Nephron (organoid): Measurements from ENCODE around the gene PRPF39.

Experiments
- H3K27ac Mint-ChIP-seq, 3 experiments: 2 replicates each; pipeline ENCODE4 v1.8.0; 2020; ENCODE audit warnings: mixed read lengths in 3 of 3, mild to moderate bottlenecking in 2 of 3, moderate library complexity in 1 of 3
- H3K27me3 Mint-ChIP-seq: 2 replicates; pipeline ENCODE4 v1.8.0; 2021; ENCODE audit warnings: low read depth, mild to moderate bottlenecking, moderate library complexity, mixed read lengths
- H3K36me3 Mint-ChIP-seq: 2 replicates; pipeline ENCODE4 v1.8.0; 2020; ENCODE audit warnings: low read depth, mixed read lengths
- H3K4me1 Mint-ChIP-seq: 2 replicates; pipeline ENCODE4 v1.8.0; 2020; ENCODE audit warnings: mixed read lengths
- H3K4me3 Mint-ChIP-seq, 3 experiments: 2 replicates each; pipeline ENCODE4 v1.8.0; 2020; ENCODE audit warnings: mild to moderate bottlenecking in 3 of 3, mixed read lengths in 3 of 3, moderate library complexity in 2 of 3
- H3K9me3 Mint-ChIP-seq: 2 replicates; pipeline ENCODE4 v1.8.0; 2020; ENCODE audit warnings: mixed read lengths
- TF ChIP-seq, protein P1 (sequence below), 3 experiments: fragments of 200-600 bp; sonication (generic); IDR thresholded peaks; one replicate each; pipeline ENCODE4 v1.5.0; 2021; ENCODE audit warnings: antibody characterized with exemption in 3 of 3; ENCODE audit not compliant: unreplicated experiment in 3 of 3

PRPF39 gene

DNA sequence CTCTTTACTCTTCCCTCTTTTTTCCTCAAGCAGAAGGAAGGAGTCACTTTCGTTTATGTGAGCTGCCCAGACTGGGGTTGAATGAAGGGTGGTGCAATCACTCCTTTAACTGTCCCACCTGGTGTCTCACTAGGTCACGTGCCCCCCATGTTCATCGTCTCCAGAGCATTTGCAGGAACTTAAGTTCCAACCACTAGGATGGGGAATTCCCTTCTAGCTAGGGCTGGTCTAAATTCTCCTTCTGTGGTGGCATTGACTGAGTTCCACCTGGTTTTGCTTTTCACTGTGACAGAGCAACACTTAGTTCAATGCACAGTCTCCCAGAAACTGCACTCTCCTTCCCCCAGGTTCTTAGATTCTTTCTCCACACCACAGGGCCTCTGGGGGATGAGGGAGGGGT lies 61.3 kb downstream of the PRPF39 start:
- no peaks in the 10 kb centered on the region for H3K9me3 Mint-ChIP-seq
- H3K4me3 Mint-ChIP-seq, result no peak overlapping the region
- H3K27ac Mint-ChIP-seq, result no peak overlapping the region
- TF ChIP-seq, protein P1, sequence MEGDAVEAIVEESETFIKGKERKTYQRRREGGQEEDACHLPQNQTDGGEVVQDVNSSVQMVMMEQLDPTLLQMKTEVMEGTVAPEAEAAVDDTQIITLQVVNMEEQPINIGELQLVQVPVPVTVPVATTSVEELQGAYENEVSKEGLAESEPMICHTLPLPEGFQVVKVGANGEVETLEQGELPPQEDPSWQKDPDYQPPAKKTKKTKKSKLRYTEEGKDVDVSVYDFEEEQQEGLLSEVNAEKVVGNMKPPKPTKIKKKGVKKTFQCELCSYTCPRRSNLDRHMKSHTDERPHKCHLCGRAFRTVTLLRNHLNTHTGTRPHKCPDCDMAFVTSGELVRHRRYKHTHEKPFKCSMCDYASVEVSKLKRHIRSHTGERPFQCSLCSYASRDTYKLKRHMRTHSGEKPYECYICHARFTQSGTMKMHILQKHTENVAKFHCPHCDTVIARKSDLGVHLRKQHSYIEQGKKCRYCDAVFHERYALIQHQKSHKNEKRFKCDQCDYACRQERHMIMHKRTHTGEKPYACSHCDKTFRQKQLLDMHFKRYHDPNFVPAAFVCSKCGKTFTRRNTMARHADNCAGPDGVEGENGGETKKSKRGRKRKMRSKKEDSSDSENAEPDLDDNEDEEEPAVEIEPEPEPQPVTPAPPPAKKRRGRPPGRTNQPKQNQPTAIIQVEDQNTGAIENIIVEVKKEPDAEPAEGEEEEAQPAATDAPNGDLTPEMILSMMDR (IDR thresholded peaks at IDR 0.05; ENCODE audit: unreplicated experiment in 3 of 3), result no peak
- H3K27me3 Mint-ChIP-seq, result no peaks in the 10 kb centered on the region
- peaks cover 8% of the 10 kb centered on the region for H3K36me3 Mint-ChIP-seq
- no peaks in the 10 kb centered on the region for H3K4me1 Mint-ChIP-seq

DNA sequence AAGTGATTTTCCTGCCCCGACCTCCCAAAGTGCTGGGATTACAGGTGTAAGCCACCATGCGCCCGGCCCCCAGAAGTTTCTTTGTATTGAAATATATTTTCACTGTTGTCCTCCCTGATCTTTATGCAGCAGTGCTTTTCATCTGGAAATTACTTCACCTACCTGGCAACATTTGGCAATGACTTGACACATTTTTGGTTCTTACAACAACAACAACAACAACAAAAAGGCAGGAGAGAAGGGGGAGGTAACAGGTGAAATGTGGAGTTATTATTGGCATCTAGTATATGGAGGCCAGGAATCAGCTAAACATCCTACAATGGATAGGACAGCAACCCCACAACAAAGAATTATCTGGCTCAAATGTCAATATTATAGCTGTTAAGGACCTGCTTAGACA lies 65.7 kb downstream of the PRPF39 start:
- H3K4me1 Mint-ChIP-seq, result no peaks in the 10 kb centered on the region
- H3K27ac Mint-ChIP-seq, result no peak overlapping the region
- no peaks in the 10 kb centered on the region for H3K27me3 Mint-ChIP-seq

DNA sequence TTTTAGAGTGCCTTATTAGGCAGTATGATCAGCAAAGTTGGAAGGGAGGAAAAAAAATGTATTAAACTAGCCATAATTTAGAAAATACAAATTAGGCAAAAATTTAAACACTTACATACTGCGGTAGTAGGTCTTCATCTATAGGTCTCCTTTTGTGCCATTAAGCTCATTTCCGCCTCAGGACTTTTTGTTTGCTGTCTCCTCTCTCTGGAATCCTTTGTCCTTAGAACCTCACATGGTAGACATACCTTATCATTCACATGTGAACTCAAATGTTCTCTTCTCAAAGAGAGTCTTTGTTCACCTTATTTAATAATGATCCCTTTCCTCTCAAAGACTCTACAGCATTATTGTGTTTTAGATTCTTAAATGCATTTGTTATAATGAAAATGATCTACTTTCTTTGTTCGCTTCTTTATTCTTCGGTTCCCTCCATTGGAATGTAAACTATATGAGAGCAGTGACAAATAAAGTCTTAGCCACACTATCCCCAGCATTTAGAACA lies 66.5 kb downstream of the PRPF39 start:
- no peaks in the 10 kb centered on the region for H3K4me1 Mint-ChIP-seq
- no peaks in the 10 kb centered on the region for H3K27me3 Mint-ChIP-seq
- no peaks in the 10 kb centered on the region for H3K9me3 Mint-ChIP-seq
- H3K4me3 Mint-ChIP-seq, result no peak overlapping the region
- H3K27ac Mint-ChIP-seq, result no peak overlapping the region
- H3K36me3 Mint-ChIP-seq, result peaks cover 3% of the 10 kb centered on the region
- TF ChIP-seq, protein P1 (IDR thresholded peaks at IDR 0.05; ENCODE audit: unreplicated experiment in 3 of 3), result no peak

More for the DNA sequence above, 65.7 kb downstream of the PRPF39 start:
- no peaks in the 10 kb centered on the region for H3K9me3 Mint-ChIP-seq
- TF ChIP-seq, protein P1 (IDR thresholded peaks at IDR 0.05; ENCODE audit: unreplicated experiment in 3 of 3), result no peak
- no peak overlapping the region for H3K4me3 Mint-ChIP-seq
- H3K36me3 Mint-ChIP-seq, result peaks cover 8% of the 10 kb centered on the region

DNA sequence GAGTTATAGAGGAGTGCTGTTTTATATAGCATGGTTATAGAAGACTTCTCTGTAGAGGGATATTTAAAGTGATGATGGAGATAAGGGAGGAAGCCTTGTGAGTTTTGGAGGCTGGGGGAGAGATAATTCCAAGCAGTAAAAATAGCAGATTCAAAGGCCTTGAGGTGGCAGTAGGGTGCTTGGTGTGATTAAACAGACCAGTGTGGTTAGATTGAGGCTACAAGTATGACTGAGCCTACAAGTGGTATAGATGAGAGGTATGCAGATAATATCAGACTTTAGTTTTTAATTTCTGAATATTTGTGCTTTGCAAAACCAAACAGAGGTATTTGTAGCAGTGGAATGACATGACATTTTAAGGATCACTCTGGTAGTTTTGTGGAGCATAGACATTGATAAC lies 72.2 kb downstream of the PRPF39 start:
- Mint-ChIP-seq H3K4me1 (no peaks in the 10 kb centered on the region), H3K4me3 (no peak overlapping the region), H3K9me3 (no peaks in the 10 kb centered on the region), H3K36me3 (no peaks in the 10 kb centered on the region), H3K27me3 (no peaks in the 10 kb centered on the region), H3K27ac (no peak overlapping the region)
- TF ChIP-seq, protein P1 (IDR thresholded peaks at IDR 0.05; ENCODE audit: unreplicated experiment in 3 of 3), result no peak
